HL-60 (cell line): ENCODE data around the gene TNS2.

Experiments used
- CTCF ChIP-seq: IDR thresholded peaks from one replicate; pipeline ENCODE4 v1.5.1; 2011; ENCODE audit warnings: low read length, control low read depth, inconsistent platforms; ENCODE audit not compliant: insufficient read depth
- POLR2AphosphoS5 ChIP-seq: IDR thresholded peaks from 2 replicates; pipeline ENCODE4 v1.6.1; 2012; ENCODE audit warnings: low read depth

DNA sequence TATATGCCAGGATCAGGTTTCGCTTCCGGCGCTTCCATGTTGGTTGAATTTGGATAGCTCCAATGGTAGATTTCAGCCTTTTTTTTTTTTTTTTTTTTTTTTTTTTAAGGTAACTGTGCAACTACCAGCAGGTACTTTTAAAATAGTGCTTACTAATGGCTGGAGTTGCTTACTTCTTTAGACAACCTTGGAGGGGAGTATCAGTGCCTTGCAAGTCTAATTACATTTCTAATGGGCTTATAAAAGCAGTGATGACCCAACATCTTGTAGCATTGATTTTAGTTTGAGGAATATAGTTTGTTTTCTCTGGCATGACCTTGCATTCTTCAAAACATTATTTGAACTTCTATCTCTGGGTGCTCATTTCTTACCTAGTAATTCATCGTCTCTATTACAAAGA is 42.5 kb upstream of the TNS2 start:
- TF ChIP-seq CTCF (no peak), POLR2AphosphoS5 (no peak)
